Stimulated activated CD4-positive, alpha-beta T cell treated with anti-CD3 and anti-CD28 coated beads, TNF-alpha, amount 100 ng/mL, for 1 hour (primary cell): Measurements from ENCODE around the gene KDM6B.

ENCODE experiments used
- DNase-seq, 3 donors: peaks; one replicate each; pipeline ENCODE4 v3.0.0-alpha.2; 2020; ENCODE audit warnings: low read depth in 3 of 3, low spot score in 1 of 3

KDM6B gene

GRCh38 chr17:7839190-7839875 is 5.3 kb downstream of the KDM6B start:
- DNase-seq: no peak

- DNase-seq: no peak
These were observed 5.9 kb downstream of the KDM6B start for GRCh38 chr17:7839876-7840261.

- DNase-seq: no peak
These were observed 6.4 kb downstream of the KDM6B start for GRCh38 chr17:7840441-7840840.

- DNase-seq: no peak
These were observed 6.9 kb downstream of the KDM6B start for GRCh38 chr17:7840875-7841274.

GRCh38 chr17:7841396-7841914 is 7.4 kb downstream of the KDM6B start:
- peak; percentile 94 to 95 (median 95) for DNase-seq

DNA sequence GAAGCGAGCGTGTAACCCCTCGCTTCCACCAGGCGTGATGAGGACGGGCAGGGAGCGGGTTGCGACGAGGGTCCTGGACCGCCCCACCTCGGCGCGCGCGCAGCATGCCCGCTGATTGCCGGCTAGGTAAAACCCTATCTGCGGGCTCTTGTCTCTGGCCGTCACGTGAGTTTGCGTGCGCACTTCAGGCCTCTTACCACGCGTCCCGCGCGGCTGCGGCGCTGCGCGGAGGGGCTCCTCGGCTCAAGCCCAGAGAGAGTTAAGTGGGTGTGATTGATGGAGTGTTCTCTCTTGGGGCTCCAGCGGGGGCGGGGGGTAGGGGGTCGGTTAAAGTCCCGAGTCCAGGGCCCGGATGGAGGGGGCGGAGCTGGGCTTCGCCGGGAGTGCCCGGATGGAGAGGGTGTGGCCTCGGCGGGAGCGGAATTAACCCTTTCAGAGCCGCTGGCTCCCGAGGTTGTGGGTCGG is 7.9 kb downstream of the KDM6B start:
- DNase-seq: peak in 2 of 3 donors; percentile 74 to 76

DNA sequence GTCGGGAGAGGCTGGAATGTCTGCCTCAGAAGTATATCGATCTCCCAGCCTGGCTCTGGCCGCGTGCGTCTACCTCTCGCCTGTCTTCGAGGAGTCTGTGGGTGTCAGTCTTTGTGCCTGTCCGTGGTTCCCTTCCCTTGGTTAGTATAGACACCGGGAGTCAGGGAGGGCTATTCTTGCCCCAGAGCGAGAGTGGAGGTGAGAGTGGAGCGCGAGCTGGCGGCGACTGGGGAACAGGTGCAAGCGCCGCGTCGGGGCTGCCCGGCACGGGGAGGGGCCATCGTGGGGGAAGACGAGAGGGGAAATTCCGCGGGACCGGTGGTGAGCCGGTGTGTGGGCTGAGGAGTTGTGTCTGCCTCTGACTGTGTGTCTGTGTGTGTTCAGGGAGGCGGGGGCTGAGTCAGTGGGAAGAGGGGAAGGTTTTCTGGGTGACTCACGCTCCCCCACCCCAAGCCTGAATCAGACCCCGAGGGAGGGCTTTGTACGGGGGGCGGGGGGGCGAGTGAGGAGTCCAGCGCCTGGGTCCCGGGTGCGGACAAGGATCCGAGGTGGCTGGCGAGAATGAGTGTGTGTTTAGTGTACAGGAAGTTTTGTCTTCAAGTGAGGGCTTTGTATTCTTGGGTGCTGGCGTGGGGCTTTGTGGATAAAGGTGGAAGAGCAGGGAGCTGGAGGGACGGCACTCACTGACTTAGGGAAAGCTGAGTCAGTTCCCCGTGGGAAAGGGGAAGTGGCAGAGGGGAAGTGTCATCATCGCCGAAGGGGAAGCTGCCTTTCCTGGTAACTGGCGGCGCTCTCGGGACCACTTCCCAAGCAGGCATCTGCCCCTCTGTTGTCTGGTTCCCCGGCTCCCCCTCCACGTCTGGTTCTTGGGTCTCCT is 8.6 kb downstream of the KDM6B start:
- DNase-seq: peak; percentile 93 to 96 (median 95)

- no peak for DNase-seq
These were observed 9.2 kb downstream of the KDM6B start for GRCh38 chr17:7843257-7843535.

DNA sequence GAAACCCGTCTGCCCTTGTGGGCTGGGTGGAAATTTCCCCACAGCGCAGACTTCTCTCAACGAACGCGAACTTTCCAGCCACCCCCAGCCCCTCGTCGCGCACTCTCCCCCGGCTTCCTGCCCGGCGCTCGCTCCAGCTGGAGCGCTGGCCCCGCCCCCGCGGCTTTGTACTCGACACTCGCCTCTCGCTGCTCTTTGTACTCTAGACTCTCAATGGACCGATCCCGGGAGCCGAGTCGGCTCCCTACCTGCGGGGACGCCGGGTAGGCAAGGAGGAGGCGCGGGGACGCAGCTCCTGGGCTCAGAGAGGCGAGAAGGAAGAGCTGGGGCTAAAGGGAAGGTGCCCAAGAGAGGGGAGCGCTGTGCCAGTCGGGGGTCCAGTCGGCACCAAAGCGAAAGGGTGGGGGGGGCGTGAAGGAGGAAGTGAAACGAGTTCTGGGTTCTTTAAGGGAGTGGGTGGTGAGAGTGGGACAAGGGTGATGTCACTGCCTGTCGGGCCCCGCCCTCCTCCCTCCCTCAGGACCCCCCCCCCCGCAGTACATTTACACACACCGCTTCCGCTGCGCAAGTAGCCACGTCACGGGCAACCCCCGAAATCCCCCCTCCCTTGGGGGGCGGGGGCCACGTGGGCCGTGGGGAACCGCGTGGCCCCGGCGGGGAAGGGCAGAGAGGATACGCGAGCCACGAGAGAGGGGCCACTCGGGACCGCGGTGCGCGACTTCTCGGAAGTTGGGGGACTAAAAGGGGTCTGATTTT is 9.7 kb downstream of the KDM6B start:
- DNase-seq: peak; percentile 87 to 89 (median 88)

GRCh38 chr17:7844292-7845154 is 10.5 kb downstream of the KDM6B start:
- peak in 2 of 3 donors; percentile 60 to 61 for DNase-seq

GRCh38 chr17:7845359-7846062 is 11.5 kb downstream of the KDM6B start:
- DNase-seq: no peak

- no peak for DNase-seq
These were observed 12.2 kb downstream of the KDM6B start for GRCh38 chr17:7846063-7846735.

GRCh38 chr17:7846765-7847661 is 13.0 kb downstream of the KDM6B start:
- DNase-seq: no peak

GRCh38 chr17:7848131-7848579 is 14.1 kb downstream of the KDM6B start:
- no peak for DNase-seq

DNA sequence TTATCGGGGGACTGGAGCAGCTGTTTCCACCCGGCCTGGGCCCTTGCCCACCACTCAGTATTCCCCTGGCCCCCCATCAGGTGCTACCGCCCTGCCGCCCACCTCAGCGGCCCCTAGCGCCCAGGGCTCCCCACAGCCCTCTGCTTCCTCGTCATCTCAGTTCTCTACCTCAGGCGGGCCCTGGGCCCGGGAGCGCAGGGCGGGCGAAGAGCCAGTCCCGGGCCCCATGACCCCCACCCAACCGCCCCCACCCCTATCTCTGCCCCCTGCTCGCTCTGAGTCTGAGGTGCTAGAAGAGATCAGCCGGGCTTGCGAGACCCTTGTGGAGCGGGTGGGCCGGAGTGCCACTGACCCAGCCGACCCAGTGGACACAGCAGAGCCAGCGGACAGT is 14.7 kb downstream of the KDM6B start:
- no peak for DNase-seq

DNA sequence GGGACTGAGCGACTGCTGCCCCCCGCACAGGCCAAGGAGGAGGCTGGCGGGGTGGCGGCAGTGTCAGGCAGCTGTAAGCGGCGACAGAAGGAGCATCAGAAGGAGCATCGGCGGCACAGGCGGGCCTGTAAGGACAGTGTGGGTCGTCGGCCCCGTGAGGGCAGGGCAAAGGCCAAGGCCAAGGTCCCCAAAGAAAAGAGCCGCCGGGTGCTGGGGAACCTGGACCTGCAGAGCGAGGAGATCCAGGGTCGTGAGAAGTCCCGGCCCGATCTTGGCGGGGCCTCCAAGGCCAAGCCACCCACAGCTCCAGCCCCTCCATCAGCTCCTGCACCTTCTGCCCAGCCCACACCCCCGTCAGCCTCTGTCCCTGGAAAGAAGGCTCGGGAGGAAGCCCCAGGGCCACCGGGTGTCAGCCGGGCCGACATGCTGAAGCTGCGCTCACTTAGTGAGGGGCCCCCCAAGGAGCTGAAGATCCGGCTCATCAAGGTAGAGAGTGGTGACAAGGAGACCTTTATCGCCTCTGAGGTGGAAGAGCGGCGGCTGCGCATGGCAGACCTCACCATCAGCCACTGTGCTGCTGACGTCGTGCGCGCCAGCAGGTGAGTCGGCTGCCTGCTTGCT is 15.2 kb downstream of the KDM6B start:
- DNase-seq: no peak

DNA sequence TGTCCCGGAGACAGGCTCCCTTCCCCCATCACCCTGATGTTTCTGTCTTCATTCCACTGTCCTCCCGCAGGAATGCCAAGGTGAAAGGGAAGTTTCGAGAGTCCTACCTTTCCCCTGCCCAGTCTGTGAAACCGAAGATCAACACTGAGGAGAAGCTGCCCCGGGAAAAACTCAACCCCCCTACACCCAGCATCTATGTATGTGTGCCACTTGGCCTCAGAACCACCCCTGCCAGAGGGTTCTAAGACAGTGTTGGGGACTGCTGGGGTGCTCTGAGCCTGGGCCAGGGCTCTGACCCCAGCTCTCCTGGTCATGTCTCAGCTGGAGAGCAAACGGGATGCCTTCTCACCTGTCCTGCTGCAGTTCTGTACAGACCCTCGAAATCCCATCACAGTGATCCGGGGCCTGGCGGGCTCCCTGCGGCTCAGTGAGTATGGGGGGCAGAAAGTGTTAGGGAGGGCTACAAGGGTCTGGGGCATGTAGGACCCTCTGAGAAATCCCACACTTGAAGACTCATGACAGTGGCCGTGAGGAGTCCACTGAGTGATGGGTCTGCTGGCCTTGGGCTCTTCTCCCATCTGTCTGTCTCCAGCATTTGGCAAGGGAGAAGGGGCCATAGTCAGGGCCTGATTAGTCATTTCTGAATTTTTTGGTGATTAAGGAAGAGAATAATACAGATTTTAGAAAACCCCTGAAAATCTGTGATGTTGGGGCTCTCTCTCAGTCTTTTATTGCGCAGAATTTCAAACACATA is 15.9 kb downstream of the KDM6B start:
- DNase-seq: no peak
